SK-N-SH (cell line): ENCODE results near the gene FLCN. TPM values are rescaled to one million over a fixed set of nuclear protein-coding genes. Genes with fewer than 3 reads are reported as not detected.

ENCODE experiments used
- CTCF ChIA-PET: fragments of 300-600, 350-600 bp; formaldehyde crosslinking; extraction: SDS; loops from one replicate; lab custom pipeline; 2021; lab: Yijun Ruan, JAX
- POLR2A ChIA-PET: fragments of 350-600 bp; sonication (Branson Sonifier 250); formaldehyde crosslinking; extraction: SDS; loops from one replicate; lab custom pipeline; 2020; ENCODE audit warnings: antibody characterized with exemption, inconsistent platforms; lab: Yijun Ruan, JAX
- DNase-seq: peaks from one replicate; pipeline ENCODE4 v3.0.0; 2012
- H2AFZ ChIP-seq: fragments of 200-600 bp; sonication (generic); 2 replicates; pipeline ENCODE4 v1.8.1; 2016; ENCODE audit warnings: antibody characterized with exemption, mild to moderate bottlenecking, low read depth
- H3F3A ChIP-seq: fragments of 200-600 bp; sonication (generic); replicated peaks from 2 replicates; pipeline ENCODE3; 2016; ENCODE audit warnings: antibody characterized with exemption, mild to moderate bottlenecking; ENCODE audit not compliant: insufficient read depth
- H3K27ac ChIP-seq, 2 experiments: fragments of 200-500 bp in 1 of 2; fragments of 200-600 bp in 1 of 2; sonication (Bioruptor generic) in 1 of 2; sonication (generic), shearing (Covaris generic) in 1 of 2; 2 replicates each; pipeline versions ENCODE4 v1.5.1 to v1.6.1; 2014 to 2016; ENCODE audit warnings: low read depth in 2 of 2, inconsistent platforms in 1 of 2, low read length in 1 of 2, mild to moderate bottlenecking in 1 of 2, mixed read lengths in 1 of 2
- H3K27me3 ChIP-seq: fragments of 200-600 bp; sonication (generic), shearing (Covaris generic); 2 replicates; pipeline ENCODE4 v1.6.1; 2016; ENCODE audit warnings: mixed run types; ENCODE audit not compliant: insufficient read depth
- H3K36me3 ChIP-seq, 2 experiments: fragments of 200-500 bp in 1 of 2; fragments of 200-600 bp in 1 of 2; sonication (Bioruptor generic) in 1 of 2; sonication (generic) in 1 of 2; replicated peaks in 1 of 2; 2 replicates each; pipeline versions ENCODE3 to v1.5.1; 2014 to 2016; ENCODE audit warnings: low read length in 1 of 2, mild to moderate bottlenecking in 1 of 2; ENCODE audit not compliant: insufficient read depth in 2 of 2, control insufficient read depth in 1 of 2
- H3K4me1 ChIP-seq, 2 experiments: fragments of 200-500 bp in 1 of 2; fragments of 200-600 bp in 1 of 2; sonication (Bioruptor generic) in 1 of 2; sonication (generic), shearing (Covaris generic) in 1 of 2; 2 replicates each; pipeline versions ENCODE4 v1.5.1 to v1.6.1; 2014 to 2016; ENCODE audit warnings: low read depth in 1 of 2, low read length in 1 of 2, mixed run types in 1 of 2; ENCODE audit not compliant: insufficient read depth in 2 of 2, control insufficient read depth in 1 of 2
- H3K4me2 ChIP-seq: fragments of 200-600 bp; sonication (generic), shearing (Covaris generic); 2 replicates; pipeline ENCODE4 v1.6.1; 2017; ENCODE audit warnings: mixed run types
- H3K4me3 ChIP-seq, 2 experiments: fragments of 200-500 bp in 1 of 2; fragments of 200-600 bp in 1 of 2; sonication (Bioruptor generic) in 1 of 2; sonication (generic), shearing (Covaris generic) in 1 of 2; 2 replicates each; pipeline versions ENCODE4 v1.5.1 to v1.8.1; 2014 to 2016; ENCODE audit warnings: low read depth in 2 of 2, inconsistent platforms in 1 of 2, low read length in 1 of 2, mild to moderate bottlenecking in 1 of 2, mixed read lengths in 1 of 2, moderate library complexity in 1 of 2
- H3K79me2 ChIP-seq: fragments of 200-600 bp; sonication (generic); 2 replicates; pipeline ENCODE4 v1.8.1; 2017; ENCODE audit warnings: mild to moderate bottlenecking; ENCODE audit not compliant: insufficient read depth
- H3K9ac ChIP-seq: fragments of 200-600 bp; sonication (generic); 2 replicates; pipeline ENCODE4 v1.6.1; 2017; ENCODE audit warnings: mixed run types
- H3K9me2 ChIP-seq: fragments of 200-600 bp; sonication (generic); 2 replicates; pipeline ENCODE4 v1.6.1; 2017; ENCODE audit warnings: mixed run types
- H3K9me3 ChIP-seq: fragments of 200-600 bp; sonication (generic); 2 replicates; pipeline ENCODE4 v1.6.1; 2017; ENCODE audit warnings: mixed run types, mild to moderate bottlenecking, moderate library complexity
- H4K20me1 ChIP-seq: fragments of 200-600 bp; sonication (generic); 2 replicates; pipeline ENCODE4 v1.6.1; 2017; ENCODE audit warnings: mild to moderate bottlenecking, mixed run types; ENCODE audit not compliant: insufficient read depth
- EP300 ChIP-seq, 2 experiments: IDR thresholded peaks; 2 replicates each; pipeline versions ENCODE4 v1.4.0 to v1.6.1; 2012; ENCODE audit warnings: borderline replicate concordance in 1 of 2, low read depth in 1 of 2, low read length in 1 of 2
- FOXM1 ChIP-seq: IDR thresholded peaks from 2 replicates; pipeline ENCODE4 v1.4.0; 2012; ENCODE audit warnings: low read depth, mild to moderate bottlenecking
- GATA2 ChIP-seq: sonication (generic); formaldehyde crosslinking; IDR thresholded peaks from 2 replicates; pipeline ENCODE4 v1.5.0; 2020; ENCODE audit warnings: mild to moderate bottlenecking, missing genetic modification reagents
- NFIC ChIP-seq: IDR thresholded peaks from 2 replicates; pipeline ENCODE4 v1.4.0; 2012; ENCODE audit warnings: borderline replicate concordance
- NRF1 ChIP-seq: IDR thresholded peaks from 2 replicates; pipeline ENCODE4 v1.6.1; 2012; ENCODE audit warnings: low read depth, mild to moderate bottlenecking, low read length
- RCOR1 ChIP-seq: fragments of 150-350 bp; IDR thresholded peaks from 2 replicates; pipeline ENCODE4 v1.6.1; 2017; ENCODE audit warnings: antibody characterized with exemption, low read length
- RFX5 ChIP-seq: IDR thresholded peaks from 2 replicates; pipeline ENCODE4 v1.6.1; 2012; ENCODE audit warnings: mild to moderate bottlenecking, improper control_type of control experiment, low read length
- WGBS: methylation state at CpG from one replicate; pipeline ENCODE4 v1.1.6; 2017; ENCODE audit warnings: low lambda C conversion rate; 5-methylcytosine and 5-hydroxymethylcytosine counted together
- polyA plus RNA-seq, 3 experiments: library from polyadenylated mRNA; depleted of rRNA; stranded (reverse); fragments of >200 nt; gene quantifications; 2 replicates each; pipeline ENCODE4 v1.2.3, GENCODE V29; 2012
- TF ChIP-seq, protein P1 (sequence below): fragments of 200-600 bp; sonication (generic); IDR thresholded peaks from 2 replicates; pipeline ENCODE4 v1.6.1; 2017; ENCODE audit warnings: antibody characterized with exemption, mild to moderate bottlenecking, moderate library complexity
- TF ChIP-seq, protein P2 (sequence below): IDR thresholded peaks from 2 replicates; pipeline ENCODE4 v1.4.0; 2012; ENCODE audit warnings: low read depth
- TF ChIP-seq, protein P3 (sequence below): fragments of 150-350 bp; IDR thresholded peaks from 2 replicates; pipeline ENCODE4 v1.6.1; 2017; ENCODE audit warnings: antibody characterized with exemption, low read length, low read depth, borderline replicate concordance
- TF ChIP-seq, protein P4 (sequence below): IDR thresholded peaks from 2 replicates; pipeline ENCODE4 v1.4.0; 2012; ENCODE audit warnings: low read depth, borderline replicate concordance

Gene FLCN
- polyA plus RNA-seq, 1 of the 3 experiments (the other 2 are of a cell fraction), result 14.6 TPM

DNA sequence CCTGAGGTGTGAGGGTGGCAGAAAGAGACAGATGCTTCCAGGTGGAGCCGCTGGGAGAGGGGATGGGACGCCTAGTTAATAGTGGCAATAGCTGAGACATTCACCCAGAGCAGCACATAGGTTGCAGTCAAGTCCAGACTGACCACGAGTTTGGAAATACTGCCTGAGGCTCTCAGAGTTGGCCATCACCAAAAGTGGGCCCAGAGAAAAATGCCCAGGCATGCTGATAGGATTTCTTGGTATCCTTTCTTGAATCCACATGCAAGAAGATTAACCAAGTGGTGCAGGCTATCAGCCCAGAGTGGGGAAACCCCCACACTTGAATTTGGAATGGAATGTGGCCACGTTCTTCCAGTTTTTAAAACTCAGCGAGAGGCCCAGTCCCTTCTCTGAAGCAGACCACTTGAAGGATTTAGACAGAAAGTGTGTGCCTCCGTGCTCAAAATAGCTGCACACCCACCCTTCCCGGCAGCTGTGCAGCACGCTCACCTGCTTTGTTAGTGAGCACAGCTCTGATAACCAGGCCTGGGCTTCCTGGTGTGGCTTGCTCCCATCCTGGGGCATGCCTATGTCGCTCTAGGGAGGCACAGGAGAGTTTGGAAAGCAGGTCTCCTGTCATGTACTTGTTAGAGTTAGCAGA lies 66.5 kb downstream of the FLCN start:
- TF ChIP-seq, protein P1, sequence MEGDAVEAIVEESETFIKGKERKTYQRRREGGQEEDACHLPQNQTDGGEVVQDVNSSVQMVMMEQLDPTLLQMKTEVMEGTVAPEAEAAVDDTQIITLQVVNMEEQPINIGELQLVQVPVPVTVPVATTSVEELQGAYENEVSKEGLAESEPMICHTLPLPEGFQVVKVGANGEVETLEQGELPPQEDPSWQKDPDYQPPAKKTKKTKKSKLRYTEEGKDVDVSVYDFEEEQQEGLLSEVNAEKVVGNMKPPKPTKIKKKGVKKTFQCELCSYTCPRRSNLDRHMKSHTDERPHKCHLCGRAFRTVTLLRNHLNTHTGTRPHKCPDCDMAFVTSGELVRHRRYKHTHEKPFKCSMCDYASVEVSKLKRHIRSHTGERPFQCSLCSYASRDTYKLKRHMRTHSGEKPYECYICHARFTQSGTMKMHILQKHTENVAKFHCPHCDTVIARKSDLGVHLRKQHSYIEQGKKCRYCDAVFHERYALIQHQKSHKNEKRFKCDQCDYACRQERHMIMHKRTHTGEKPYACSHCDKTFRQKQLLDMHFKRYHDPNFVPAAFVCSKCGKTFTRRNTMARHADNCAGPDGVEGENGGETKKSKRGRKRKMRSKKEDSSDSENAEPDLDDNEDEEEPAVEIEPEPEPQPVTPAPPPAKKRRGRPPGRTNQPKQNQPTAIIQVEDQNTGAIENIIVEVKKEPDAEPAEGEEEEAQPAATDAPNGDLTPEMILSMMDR, result no peak
- TF ChIP-seq NFIC, result no peak
- TF ChIP-seq, protein P2, sequence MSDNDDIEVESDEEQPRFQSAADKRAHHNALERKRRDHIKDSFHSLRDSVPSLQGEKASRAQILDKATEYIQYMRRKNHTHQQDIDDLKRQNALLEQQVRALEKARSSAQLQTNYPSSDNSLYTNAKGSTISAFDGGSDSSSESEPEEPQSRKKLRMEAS, result no peak
- TF ChIP-seq, protein P3, sequence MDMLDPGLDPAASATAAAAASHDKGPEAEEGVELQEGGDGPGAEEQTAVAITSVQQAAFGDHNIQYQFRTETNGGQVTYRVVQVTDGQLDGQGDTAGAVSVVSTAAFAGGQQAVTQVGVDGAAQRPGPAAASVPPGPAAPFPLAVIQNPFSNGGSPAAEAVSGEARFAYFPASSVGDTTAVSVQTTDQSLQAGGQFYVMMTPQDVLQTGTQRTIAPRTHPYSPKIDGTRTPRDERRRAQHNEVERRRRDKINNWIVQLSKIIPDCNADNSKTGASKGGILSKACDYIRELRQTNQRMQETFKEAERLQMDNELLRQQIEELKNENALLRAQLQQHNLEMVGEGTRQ, result no peak
- TF ChIP-seq RFX5, result no peak
- TF ChIP-seq FOXM1, result no peak
- TF ChIP-seq, protein P4, sequence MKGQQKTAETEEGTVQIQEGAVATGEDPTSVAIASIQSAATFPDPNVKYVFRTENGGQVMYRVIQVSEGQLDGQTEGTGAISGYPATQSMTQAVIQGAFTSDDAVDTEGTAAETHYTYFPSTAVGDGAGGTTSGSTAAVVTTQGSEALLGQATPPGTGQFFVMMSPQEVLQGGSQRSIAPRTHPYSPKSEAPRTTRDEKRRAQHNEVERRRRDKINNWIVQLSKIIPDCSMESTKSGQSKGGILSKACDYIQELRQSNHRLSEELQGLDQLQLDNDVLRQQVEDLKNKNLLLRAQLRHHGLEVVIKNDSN, result no peak
- TF ChIP-seq EP300 (IDR thresholded peaks at IDR 0.05; ENCODE audit: borderline replicate concordance in 1 of 2, low read depth in 1 of 2, low read length in 1 of 2), result no peak
- TF ChIP-seq GATA2, result no peak
- TF ChIP-seq RCOR1, result no peak
- Histone ChIP-seq H3K27me3 (no peaks in the 10 kb centered on the region), H3K9me3 (no peaks in the 10 kb centered on the region), H3K36me3 (peaks cover 16 to 87% of the 10 kb centered on the region in 2 experiments), H3F3A (no peaks in the 10 kb centered on the region), H3K4me2 (no peak overlapping the region), H3K4me3 (no peak overlapping the region), H3K9ac (no peak overlapping the region), H3K4me1 (no peaks in the 10 kb centered on the region), H3K79me2 (no peaks in the 10 kb centered on the region), H2AFZ (no peak overlapping the region), H3K9me2 (no peaks in the 10 kb centered on the region), H3K27ac (no peak overlapping the region), H4K20me1 (no peaks in the 10 kb centered on the region)
- ChIA-PET POLR2A (no interaction called here), CTCF (interaction anchor here (1.1 kb wide), 1 partner anchor 173 kb away, joined by 4 read pairs; no protein-coding TSS in a partner anchor)
- 88% methylated on average over 9 of the region's 9 CpGs for WGBS
- DNase-seq, result no peak

DNA sequence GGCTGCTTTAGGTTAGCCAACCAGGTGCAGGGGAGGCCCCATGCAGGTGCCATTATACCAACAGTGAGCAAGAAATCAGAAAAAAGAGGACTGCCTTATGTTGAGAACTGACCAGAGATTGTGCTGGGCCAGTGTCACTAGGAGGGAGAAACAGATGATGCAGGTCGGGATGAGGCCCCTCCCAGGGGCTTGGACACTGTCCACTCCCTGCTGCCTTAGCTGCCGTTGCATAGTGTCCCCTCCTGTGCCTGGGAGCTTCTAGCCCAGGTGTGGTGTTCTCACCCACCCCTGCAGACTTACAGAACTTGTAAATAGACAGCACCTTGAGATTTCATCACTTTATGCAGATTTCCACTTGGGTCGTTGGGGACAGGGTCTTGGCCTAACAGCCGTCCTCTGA lies 67.6 kb downstream of the FLCN start:
- Histone ChIP-seq H4K20me1 (no peaks in the 10 kb centered on the region), H3K4me1 (no peaks in the 10 kb centered on the region)

More for the DNA sequence above, 67.6 kb downstream of the FLCN start:
- Histone ChIP-seq H3K27ac (no peak overlapping the region), H3K36me3 (peaks cover 19 to 86% of the 10 kb centered on the region in 2 experiments), H3K27me3 (no peaks in the 10 kb centered on the region), H3F3A (no peaks in the 10 kb centered on the region), H2AFZ (no peak overlapping the region), H3K9ac (no peak overlapping the region), H3K4me3 (no peak overlapping the region), H3K79me2 (no peaks in the 10 kb centered on the region), H3K9me3 (no peaks in the 10 kb centered on the region), H3K4me2 (no peak overlapping the region), H3K9me2 (no peaks in the 10 kb centered on the region)
- no peak for DNase-seq
- ChIA-PET CTCF (no interaction called here), POLR2A (no interaction called here)
- TF ChIP-seq, protein P2, result no peak
- no peak for TF ChIP-seq NRF1
- 89% methylated on average over 2 of the region's 4 CpGs for WGBS
